NCI-H146 (cell line): ENCODE measurements around the gene GRK6.

Experiments used
- DNase-seq: peaks from one replicate; lab custom pipeline; 2025; lab: John Stamatoyannopoulos, UW

The GRK6 gene

DNA sequence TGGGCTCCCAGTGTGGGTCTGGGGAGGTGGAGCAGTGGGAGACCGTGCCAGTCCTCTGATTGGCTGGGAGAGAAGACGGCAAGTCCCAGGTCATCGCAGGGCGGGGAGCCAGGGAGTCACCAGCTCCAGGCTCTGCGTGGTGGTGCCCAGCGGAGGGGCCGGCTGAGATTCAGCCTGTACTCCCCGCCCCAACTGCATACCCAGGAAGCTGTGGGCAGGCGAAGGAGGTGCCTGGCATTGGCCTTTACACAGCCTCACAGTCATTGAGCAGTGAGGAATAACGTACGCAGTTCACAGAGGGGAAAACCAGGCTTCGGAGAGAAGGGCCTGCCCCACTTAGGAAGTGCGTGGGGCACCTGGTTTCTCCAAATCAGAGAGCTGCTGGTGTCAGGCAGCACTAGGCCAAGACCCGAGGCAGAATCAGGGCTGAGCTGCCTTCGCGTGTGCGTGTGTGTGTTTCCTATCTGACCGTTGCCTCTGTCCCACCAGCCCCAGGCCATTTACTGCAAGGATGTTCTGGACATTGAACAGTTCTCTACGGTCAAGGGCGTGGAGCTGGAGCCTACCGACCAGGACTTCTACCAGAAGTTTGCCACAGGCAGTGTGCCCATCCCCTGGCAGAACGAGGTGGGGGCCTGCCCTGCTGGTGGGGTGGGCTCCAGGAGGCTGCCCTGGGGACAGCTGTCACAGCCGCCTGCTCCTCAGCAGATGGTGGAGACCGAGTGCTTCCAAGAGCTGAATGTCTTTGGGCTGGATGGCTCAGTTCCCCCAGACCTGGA lies 13.9 kb downstream of the GRK6 start:
- DNase-seq, result no peak

DNA sequence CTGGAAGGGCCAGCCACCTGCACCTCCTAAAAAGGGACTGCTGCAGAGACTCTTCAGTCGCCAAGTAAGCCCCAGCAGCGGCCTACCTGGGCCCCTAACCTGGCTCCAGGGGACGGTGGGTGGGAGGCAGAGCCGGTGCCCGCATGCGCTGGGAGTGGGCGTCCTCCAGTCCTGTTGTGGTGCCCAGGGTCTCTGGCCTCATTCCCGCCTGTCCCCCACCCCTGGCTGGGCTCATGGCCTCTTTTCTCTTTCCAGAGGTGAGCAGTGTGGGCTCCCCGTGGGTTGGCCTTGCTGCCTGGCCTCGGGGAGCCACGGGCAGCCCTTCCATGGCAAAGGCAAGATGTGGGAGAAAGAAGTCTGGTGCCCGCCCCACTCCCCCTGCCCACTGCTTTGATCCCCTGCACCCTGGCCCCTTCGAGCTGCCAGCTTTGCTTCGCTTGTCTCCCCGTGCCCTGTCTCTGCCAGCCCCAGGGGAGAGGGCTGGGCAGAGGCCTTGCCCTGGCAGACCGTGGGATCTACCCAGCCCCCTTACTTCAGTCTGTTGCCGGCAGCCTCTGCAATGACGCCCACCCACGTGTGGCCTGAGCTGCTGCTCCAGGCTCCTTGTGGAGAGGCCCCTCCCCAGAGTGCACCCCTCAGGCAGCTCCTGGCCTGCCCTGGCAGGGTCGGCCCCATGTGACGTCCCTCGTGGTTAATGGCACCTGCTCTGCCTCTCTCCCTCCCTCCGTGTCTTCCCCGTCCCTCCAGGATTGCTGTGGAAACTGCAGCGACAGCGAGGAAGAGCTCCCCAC lies 14.7 kb downstream of the GRK6 start:
- DNase-seq, result no peak

DNA sequence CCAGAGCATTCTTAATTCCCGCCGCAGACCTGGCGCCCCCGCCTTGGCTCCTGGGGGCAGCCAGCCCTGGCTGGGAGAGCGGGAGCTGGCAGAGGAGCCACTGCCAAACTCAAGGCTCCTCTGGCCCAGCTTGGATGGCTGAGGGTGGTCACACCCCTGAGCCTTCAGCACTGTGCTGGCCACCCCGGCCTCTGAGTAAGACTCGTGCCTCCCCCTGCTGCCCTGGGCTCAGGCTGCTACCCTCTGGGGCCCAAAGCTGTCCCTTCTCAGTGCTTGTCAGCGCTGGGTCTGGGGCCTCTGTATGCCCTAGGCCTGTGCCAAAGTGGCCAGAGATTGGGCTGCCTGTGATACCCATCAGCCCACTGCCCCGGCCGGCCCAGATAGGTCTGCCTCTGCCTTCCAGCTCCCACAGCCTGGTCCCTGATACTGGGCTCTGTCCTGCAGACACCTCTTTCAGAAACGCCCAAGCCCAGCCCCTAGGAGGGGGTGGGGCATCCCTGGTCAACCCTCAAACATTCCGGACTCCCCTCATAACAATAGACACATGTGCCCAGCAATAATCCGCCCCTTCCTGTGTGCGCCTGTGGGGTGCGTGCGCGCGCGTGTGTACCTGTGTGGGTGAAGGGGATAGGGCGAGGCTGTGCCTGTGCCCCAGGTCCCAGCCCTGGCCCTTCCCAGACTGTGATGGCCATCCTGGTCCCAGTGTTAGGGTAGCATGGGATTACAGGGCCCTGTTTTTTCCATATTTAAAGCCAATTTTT lies 15.8 kb downstream of the GRK6 start:
- DNase-seq, result no peak

DNA sequence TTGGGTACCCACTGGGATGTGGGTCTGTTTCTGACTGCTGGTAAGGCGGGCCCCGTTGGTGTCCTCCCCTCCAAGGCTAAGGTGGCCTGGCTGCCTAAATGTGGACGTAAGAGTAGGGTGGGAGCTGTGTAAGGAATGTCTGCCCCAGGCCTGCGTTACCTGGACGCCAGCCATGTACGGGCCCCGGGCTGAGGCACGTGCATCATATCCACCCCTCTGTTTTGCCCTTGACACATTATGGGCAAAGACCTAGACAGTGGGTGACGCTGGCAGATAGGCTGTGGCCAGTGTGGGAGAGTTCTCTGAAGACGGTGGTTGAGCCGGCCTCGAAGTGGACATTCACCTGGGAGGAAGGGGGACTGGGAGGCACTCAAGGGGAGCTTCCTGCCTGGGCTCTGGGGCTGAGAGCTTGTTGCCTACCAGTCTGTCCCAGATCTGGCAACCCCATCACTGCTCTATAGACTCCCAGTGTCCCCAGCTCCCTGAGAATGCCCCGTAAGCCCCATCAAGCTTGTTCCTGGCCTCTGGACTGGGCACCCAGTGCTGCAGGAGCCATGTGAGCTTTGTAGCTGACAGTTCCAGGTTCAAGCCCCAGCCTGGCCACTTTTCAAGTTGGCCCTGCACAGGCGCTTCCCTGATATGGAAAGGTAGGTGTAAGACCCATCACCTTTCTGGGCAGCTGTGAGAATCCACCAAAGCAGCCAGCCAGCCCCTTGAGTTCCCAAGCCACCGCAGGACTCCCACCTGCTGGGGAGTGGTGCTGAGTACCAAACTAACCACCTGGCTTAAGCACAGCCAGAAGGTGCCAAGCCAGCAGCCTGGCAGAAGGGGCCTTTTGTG lies 16.9 kb downstream of the GRK6 start:
- no peak for DNase-seq

DNA sequence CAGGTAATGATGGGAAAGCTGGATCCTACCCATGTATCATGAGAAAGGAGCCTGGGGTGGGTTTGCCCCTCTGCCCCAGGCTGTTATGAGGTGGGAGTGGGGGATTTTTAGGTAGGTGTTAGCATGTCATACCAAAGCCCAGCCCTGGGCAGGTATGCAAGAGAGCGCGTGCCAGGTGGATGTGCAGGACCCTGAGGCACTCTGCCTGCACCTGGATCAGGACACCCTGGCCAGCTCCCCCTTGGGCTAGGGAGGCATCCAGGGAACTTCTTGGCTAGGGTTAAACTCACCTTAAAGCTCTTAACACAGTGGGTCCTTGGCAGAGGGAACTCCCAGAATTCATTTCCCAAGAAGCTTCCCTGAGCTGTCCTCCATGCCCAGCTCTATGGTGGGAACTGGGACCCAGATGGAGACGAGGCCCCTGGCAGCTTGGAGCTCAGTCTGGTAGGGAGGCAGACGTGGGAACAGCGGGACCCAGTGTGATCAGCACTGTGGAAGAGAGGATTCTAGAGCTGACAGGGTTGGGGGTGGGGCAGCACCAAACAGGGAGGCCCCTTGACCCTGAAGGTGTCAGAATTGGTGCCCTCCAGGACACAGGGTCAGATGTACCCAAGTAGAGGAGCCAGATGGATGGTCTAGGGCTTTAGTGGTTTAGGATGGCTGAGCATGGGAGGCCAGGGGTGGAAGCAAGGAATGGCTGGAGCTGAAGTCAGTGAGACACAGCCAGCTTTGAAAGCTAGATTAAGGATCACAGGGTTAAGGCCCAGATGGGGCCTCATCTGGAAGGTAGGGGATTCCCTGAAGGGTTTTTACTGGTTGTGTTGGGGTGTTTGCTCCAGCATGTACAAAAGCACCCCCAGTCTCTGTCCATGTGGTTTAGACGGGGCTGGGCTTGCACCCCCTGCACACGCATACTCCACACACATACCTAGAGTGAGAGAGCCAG lies 17.9 kb downstream of the GRK6 start:
- DNase-seq, result no peak

DNA sequence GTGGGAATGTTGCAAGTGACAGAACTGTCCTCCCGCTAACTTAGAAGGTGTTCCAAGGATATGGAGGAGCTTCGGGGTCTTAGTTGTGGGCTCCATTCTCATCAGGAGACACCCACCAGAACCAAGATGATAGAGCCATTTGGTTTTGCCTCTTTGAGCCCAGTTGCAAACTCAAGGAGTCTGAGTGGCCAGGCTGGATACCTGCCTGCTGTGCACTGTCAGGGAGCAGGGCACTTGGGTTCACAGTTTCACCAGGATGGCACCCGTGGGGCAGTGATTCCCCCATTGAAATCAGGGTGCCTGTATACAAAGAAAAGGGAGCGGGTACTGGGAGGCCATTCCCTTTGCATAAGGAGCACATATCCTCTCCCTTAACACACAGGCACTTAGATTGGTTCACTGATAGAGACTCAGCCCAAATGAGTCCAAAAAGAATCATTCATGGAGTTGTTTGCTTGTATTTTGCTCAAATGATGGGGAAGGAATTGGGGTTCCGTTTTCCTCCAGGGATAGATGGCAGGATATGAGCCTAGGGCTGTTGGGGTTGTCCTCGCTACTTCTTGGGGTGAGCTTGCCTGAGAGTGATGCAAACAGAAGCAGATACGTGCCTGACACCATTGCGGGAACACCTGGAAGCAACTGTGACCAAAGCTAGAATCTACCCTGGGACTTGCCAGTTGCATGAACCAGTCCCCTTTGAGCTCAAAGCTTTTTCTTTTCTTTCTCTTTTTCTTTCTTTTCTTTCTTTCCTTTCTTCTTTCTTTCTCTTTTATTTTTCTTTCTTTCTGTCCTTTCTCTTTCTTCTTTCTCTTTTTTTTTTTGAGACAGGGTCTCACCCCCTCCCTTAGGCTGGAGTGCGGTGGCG lies 18.8 kb downstream of the GRK6 start:
- no peak for DNase-seq

DNA sequence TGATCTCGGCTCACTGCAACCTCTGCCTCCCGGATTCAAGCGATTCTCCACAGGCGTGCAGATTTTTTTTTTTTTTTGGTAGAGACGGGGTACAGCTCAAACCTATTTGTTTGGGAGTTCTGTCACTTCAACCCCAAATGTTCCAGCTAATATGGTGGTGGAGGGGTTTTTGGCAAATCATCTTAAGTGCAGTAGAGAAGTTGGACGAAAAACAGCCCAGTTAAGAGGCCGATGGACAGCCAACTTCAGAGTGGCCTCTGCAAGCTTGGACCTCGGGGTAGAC lies 19.4 kb downstream of the GRK6 start:
- no peak for DNase-seq

DNA sequence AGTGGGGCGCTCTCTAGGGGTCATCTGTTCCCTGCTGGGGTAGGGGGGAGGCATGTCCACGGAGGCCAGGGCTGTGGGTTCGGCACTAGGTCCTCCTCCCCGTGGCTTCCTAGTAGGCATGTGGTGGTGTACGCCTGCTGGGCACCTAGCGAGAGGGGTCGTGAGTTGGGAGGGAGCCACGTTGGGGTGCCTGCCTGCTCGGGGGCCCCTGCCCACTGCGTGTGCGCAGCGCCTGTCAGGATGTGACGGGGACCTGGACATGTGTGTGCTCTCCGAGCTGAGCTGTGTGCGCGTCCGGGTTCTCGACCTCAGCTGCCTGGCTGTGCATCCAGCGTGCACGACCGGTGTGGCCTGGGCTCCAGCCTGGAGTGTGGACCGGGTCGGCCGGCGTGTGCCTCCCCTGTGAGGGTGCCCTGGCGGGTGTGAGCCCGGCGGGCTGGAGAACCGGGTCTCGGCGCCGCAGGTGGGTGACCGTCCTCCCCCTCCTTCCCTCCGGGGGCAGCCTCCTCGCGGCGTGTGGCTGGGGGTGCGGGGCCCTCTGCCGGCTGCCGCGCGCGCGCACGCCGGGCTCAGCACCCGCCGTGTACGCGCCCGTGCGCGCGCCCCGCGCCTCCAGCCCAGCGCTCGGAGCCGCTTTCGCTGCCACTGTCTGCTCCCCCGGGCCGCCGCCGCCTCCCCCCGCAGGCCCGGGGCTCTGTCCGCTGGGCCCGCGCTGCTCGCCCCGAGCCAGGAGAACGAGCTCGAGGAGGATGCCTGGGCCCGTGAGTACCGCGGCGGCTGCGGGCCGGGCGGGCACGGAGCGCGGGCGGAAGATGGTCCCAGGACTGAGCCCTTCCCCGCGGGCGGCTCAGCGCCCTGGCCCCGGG lies 20.0 kb downstream of the GRK6 start, which contains the start of gene PRR7:
TSS of gene PRR7 (plus strand) at position 615 of the 866 bp plus-strand sequence. CDS start 8,254 bp downstream, outside the sequence.
- peak; percentile 69 for DNase-seq

DNA sequence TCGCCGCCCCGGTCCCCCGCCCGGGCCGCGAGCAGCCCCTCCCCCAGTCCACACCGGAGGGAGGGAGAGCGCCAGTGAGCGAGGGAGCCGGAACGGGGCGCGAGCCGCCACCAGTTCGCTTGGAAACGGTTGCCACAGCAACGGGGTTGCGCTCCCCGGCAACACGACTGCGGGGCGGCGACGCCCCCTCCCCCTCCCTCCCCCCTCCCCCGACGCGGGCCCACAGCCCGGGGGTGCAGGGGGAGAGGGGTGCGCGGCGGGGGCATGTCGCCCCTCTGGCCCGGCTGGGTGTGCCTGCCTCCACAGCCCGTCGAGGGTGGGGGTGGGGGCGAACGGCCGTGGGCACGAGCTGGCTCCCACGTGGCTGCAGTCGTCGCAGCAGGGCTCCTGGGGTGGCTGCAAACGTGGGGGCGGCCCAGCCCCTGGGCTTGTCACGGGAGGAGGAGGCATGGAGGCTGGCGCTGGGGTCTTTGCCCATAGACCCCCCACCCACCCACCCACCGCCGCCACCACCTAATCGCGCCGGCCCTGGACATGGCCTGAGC lies 20.7 kb downstream of the GRK6 start:
- DNase-seq, result peak; percentile 66

DNA sequence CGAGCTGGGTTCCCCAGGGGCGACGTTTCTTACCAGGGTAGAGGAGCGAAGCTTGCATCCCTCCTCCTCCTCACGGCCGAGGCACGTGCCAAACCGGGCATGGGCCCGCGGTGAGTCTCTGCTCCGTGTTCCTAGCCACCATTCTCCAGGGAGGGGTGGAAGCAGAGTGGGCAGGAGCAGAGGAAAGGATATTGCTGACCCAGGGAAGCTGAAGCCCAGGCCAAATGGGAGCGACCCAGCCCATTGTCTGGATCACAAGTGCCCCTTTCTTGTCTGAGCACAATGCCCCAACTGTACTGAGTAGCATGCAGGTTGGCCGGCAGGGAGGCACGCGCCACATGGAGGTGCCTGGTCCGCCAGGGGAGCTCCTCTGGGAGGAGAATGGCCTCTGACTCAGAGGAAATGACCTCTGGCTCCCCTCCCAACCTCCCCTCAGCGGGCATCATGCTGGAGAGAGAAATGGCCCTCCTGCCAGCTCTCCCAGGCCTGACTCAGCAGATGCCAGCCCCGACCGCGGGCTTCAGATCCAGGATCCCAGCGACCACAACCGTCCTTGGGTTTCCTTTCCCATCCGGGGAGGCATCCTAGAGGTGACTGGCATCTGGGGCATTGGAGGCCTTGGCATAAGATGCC lies 21.3 kb downstream of the GRK6 start:
- peak; percentile 44 for DNase-seq

DNA sequence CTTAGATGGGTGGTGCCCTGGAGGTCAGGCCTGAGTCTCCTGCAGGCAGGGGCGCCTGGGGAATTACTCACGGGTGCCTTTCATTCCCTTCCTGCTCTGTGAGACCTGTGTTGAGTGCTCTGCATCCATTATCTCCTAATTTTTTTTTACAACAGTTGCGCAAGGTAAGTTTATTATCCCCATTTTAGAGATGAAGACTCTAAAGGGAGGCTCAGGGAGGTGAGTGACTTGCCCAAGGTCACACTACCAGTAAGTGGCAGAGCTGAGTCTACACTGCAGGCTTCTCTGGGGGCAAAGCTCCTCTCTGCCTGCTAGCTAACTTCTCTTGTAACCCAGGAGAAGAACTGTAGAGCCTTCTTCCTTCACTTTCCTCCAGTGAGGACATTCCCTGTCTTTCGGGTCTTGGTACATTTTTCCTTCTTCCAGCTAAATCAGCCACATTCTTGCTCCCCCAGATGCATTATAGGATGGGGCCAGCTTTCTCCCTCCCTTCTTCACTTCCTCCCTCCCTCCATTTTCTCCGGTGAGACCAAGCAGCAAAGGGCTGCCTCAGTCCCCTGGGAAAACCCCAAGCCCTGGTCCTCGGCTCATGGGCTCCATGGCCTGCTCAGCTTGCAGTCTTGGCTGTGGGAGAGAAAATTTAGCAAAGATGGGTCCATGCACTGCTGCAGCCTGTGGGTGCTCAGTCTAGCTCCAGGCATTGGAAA lies 21.9 kb downstream of the GRK6 start:
- no peak for DNase-seq

DNA sequence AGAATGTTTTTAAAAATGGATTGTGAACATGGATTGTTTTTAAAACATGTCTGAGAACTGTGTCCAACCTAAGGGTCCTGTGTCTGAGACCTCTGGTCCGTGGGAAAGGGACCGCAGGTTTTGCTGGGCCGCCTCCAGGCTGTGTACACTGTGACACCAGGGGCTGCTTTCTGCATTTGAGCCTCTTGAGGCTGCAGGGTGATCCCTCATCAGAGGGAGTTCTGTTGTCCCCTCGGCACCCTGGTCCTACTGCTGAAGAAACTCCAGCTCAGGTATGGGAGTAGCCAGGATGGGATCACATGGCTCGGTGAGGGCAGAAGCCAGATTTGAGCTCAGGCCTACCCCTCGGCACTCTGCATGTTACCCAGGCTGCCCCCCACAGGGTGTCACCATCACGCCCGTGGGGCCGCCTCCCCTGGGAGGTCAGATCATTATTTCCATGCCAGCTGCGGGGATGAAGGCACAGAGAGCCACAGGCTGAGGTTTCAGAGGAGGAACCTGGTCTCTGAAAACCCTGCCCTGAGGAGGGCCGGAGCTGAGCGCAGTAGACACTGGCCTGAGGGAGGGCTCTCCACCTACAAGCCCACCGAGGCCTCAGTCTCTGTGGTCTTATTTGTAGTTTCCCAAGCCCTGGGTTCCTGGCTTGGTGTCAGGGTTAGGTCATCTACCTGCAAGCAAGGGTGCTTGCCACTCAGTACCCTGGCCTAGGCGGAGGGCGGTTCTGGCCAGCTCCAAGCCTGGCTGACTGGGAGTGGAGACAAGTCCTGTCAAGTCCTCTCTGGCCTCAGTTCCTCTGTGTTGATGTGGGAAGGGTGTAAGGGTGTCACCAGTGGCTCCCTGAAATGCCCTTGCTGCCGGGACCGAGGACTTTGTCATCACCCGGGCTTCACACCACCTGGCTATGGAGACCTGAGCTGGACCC lies 22.9 kb downstream of the GRK6 start:
- DNase-seq, result no peak

DNA sequence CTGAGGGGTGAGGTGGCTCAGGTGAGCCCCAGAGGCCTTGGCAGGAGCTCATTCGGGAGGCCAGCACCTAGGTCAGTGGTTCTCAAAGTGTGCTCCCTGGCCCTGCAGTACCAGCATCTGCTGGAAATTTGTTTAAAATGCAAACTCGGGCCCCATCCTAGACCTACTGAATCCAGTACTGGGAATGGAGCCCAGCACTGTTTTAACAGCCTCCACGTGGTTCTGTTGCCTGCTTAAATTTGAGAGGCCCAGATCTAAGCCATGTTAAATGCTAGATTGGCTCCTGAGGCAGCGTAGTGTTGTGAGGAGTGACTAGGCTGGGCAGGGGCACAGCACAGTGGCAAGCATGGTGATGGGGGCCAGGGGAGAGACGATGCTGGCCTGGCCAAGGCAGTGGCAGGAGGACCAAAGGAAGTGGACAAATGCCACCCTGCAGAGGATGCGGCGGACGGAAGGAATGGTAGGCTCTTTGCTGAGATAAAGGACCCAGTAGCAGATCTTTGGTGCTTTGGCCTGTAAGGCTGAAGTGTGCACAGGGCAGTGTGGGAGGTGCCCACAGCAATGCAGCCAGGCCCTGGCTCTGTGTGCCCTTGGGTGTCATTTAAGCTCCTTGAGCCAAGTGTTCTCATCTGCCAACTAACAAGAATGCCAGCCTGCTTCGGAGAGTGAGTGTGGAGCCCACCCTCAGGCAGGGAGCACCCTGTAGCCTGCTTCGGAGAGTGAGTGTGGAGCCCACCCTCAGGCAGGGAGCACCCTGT lies 24.4 kb downstream of the GRK6 start:
- no peak for DNase-seq

DNA sequence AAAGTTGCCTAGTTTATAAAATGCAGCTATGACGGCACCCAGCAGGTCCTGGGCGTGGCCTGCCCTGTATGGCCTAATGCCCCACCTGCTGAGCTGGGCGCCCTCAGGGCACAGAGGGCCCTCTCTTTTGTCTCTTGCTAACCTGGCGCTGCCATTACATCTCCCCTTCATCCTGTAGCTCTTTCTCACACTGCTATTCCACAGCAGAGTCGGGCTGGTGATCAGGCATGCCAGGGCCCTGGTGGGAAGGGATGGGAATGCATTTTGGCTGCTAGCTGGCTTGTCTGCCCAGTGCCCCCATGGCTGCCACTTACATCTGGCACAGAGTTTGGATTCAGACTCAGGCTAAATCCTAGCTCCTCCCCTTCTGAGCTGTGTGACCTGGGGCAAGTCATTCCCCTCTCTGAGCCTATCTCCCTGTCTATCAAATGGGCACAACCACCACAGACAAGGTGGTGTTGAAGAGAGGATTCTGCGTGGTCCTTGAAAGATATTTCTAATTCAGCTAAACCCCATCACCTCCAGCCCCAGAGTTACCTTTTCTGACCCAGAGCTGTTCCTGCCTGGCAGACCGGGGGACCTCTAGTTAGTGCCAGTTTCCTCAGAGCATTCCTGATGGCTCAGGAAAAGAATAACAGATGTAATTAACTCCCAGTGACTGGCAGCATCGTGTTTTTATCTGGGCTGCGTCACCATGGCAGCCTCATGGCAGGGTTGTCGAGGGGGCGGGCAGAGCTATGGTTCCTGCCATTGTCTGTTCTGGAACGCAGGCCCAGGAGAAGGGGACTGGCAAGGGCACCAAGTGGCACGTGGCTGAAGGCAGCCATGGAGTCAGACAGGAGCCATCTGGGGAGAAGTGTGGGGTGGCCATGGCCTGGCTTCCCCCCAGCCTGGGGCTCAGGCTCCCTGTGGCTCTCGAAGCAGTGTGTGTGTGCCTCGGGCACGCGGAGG lies 26.5 kb downstream of the GRK6 start:
- DNase-seq, result peak; percentile 57
